HEK293T (cell line): ENCODE results near the gene MRPL52.

Experiments used
- CTCF ChIA-PET: fragments of 350-600 bp; formaldehyde crosslinking; extraction: SDS; loops from one replicate; lab custom pipeline; 2021; ENCODE audit warnings: antibody characterized with exemption, inconsistent platforms; lab: Yijun Ruan, JAX
- POLR2A ChIA-PET: fragments of 350-600 bp; formaldehyde crosslinking; extraction: SDS; loops from one replicate; lab custom pipeline; 2020; ENCODE audit warnings: antibody characterized with exemption, inconsistent platforms; lab: Yijun Ruan, JAX
- DNase-seq: peaks from one replicate; pipeline ENCODE4 v3.0.0; 2012; ENCODE audit warnings: mixed read lengths; ENCODE audit errors: extremely low spot score
- ARNT ChIP-seq: fragments of 450-650 bp; IDR thresholded peaks from 2 replicates; pipeline ENCODE4 v1.6.1; 2017; ENCODE audit warnings: mild to moderate bottlenecking
- BHLHE40 ChIP-seq: fragments of 450-650 bp; IDR thresholded peaks from 2 replicates; pipeline ENCODE4 v1.6.1; 2016; ENCODE audit warnings: mild to moderate bottlenecking, moderate library complexity, borderline replicate concordance
- CTBP1 ChIP-seq: fragments of 450-650 bp; IDR thresholded peaks from 2 replicates; pipeline ENCODE4 v1.6.1; 2016; ENCODE audit warnings: borderline replicate concordance
- ELF4 ChIP-seq: fragments of 450-650 bp; IDR thresholded peaks from 2 replicates; pipeline ENCODE4 v1.6.1; 2017; ENCODE audit warnings: antibody characterized with exemption
- FOXA1 ChIP-seq: fragments of 450-650 bp; IDR thresholded peaks from 2 replicates; pipeline ENCODE4 v1.6.1; 2016; ENCODE audit warnings: mild to moderate bottlenecking
- FOXK2 ChIP-seq: fragments of 450-650 bp; IDR thresholded peaks from 2 replicates; pipeline ENCODE4 v1.6.1; 2016; ENCODE audit warnings: mild to moderate bottlenecking
- FOXM1 ChIP-seq: fragments of 450-650 bp; IDR thresholded peaks from 2 replicates; pipeline ENCODE4 v1.6.1; 2017; ENCODE audit warnings: mild to moderate bottlenecking, borderline replicate concordance
- HDGF ChIP-seq: fragments of 450-650 bp; IDR thresholded peaks from 2 replicates; pipeline ENCODE4 v1.6.1; 2017; ENCODE audit warnings: antibody characterized with exemption, borderline replicate concordance
- L3MBTL2 ChIP-seq: fragments of 450-650 bp; conservative IDR thresholded peaks from 2 replicates; pipeline ENCODE4 v1.6.1; 2016; ENCODE audit warnings: mild to moderate bottlenecking
- LEF1 ChIP-seq: fragments of 450-650 bp; IDR thresholded peaks from 2 replicates; pipeline ENCODE4 v1.6.1; 2017; ENCODE audit warnings: mild to moderate bottlenecking, borderline replicate concordance
- NFRKB ChIP-seq: fragments of 450-650 bp; IDR thresholded peaks from 2 replicates; pipeline ENCODE4 v1.6.1; 2016; ENCODE audit warnings: mild to moderate bottlenecking, moderate library complexity
- SP1 ChIP-seq: fragments of 450-650 bp; IDR thresholded peaks from 2 replicates; pipeline ENCODE4 v1.6.1; 2017
- SUZ12 ChIP-seq: fragments of 450-650 bp; IDR thresholded peaks from 2 replicates; pipeline ENCODE4 v1.6.1; 2016; ENCODE audit warnings: mild to moderate bottlenecking
- TARDBP ChIP-seq: fragments of 450-650 bp; IDR thresholded peaks from 2 replicates; pipeline ENCODE4 v1.6.1; 2016
- ZNF384 ChIP-seq: fragments of 450-650 bp; IDR thresholded peaks from 2 replicates; pipeline ENCODE4 v1.6.1; 2016
- TF ChIP-seq, protein P1 (sequence below): fragments of 450-650 bp; IDR thresholded peaks from 2 replicates; pipeline ENCODE4 v1.6.1; 2016

Gene MRPL52

DNA sequence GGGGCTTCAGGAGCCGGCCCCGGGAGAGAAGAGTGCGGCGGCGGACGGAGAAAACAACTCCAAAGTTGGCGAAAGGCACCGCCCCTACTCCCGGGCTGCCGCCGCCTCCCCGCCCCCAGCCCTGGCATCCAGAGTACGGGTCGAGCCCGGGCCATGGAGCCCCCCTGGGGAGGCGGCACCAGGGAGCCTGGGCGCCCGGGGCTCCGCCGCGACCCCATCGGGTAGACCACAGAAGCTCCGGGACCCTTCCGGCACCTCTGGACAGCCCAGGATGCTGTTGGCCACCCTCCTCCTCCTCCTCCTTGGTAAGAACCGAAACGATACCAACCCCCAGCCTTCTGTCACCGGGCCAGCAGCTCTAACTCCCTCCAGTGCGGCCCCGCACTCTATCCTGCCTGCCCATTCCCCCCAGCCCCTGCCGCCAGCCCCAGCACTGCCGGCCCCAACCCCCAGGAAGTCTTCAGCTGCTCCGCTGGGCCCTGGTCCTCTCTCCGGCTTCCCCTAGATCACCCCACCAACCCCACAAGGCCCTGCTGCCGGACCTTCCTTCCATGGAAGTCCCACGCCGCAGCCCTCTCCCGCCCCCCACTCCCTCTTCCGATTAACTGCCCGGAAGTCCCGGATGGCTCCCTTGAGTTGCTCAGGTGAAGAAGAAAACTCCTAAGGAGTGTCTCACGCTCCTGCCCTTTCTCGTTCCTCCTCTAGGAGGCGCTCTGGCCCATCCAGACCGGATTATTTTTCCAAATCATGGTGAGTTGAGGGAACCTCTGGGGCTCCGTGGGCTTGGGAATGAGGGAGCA lies 42.5 kb downstream of the MRPL52 start:
- peak; percentile 82 for DNase-seq
- TF ChIP-seq SUZ12 (no peak), ZNF384 (no peak), ARNT (no peak), FOXA1 (no peak), TARDBP (no peak), L3MBTL2 (no peak), FOXM1 (no peak), ELF4 (no peak), LEF1 (no peak), CTBP1 (no peak), FOXK2 (no peak), HDGF (no peak), NFRKB (no peak), BHLHE40 (no peak)
- TF ChIP-seq, protein P1, sequence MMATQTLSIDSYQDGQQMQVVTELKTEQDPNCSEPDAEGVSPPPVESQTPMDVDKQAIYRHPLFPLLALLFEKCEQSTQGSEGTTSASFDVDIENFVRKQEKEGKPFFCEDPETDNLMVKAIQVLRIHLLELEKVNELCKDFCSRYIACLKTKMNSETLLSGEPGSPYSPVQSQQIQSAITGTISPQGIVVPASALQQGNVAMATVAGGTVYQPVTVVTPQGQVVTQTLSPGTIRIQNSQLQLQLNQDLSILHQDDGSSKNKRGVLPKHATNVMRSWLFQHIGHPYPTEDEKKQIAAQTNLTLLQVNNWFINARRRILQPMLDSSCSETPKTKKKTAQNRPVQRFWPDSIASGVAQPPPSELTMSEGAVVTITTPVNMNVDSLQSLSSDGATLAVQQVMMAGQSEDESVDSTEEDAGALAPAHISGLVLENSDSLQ = no peak
- CTCF ChIA-PET = interaction anchor here (0.5 to 3.6 kb wide), 14 partner anchors 9 to 89 kb away, joined by 3 to 30 read pairs (median 4); partner anchors contain the start of genes HAUS4 and REM2
- POLR2A ChIA-PET = interaction anchor here (0.9 to 4.3 kb wide), 7 partner anchors 10 to 106 kb away, joined by 3 to 37 read pairs (median 5); partner anchors contain the start of genes OXA1L and REM2

DNA sequence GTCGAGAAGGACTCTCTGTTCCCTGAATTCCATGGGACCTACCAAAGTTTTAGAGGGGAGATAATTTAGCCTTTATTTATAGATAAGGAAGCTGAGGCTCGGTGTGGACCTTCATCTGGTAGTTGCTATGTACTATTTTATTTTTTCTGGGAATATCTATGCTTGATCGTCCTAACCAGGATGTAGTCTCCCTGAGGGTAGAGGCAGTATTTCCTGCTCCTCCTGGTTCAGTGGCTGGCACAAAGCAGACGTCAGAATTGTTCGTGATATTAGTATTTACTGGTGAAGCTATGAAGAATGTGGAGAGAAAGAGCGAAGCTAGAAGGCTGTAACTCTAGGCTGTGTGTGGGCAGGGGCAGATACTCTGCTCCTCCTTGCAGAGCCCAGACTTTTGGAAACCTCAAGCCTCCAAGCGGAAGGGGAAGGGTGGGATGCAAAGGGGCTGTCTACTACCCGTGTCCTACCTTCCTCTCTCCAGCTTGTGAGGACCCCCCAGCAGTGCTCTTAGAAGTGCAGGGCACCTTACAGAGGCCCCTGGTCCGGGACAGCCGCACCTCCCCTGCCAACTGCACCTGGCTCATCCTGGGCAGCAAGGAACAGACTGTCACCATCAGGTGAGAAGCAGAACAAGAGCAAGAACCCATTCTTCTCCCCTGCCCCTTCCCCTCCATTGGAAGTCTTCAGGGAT lies 43.3 kb downstream of the MRPL52 start:
- no peak for TF ChIP-seq SP1
- TF ChIP-seq TARDBP = no peak
- no peak for TF ChIP-seq SUZ12
- no peak for TF ChIP-seq ELF4
- TF ChIP-seq CTBP1 = no peak
- TF ChIP-seq L3MBTL2 = no peak
- CTCF ChIA-PET = interaction anchor here (0.5 to 3.6 kb wide), 14 partner anchors 8 to 1801 kb away, joined by 3 to 30 read pairs (median 4); partner anchors contain the start of genes HAUS4 and REM2
- POLR2A ChIA-PET = interaction anchor here (1.7 to 4.3 kb wide), 4 partner anchors 9 to 107 kb away, joined by 4 to 37 read pairs (median 12); partner anchors contain the start of genes OXA1L and REM2
- DNase-seq = no peak

GRCh38 chr14:22875003-22875747 lies 45.5 kb downstream of the MRPL52 start:
- TF ChIP-seq, protein P1 = no peak
- no peak for TF ChIP-seq HDGF
- no peak for DNase-seq
- CTCF ChIA-PET = no interaction called here
- POLR2A ChIA-PET = interaction anchor here (1.2 kb wide), 1 partner anchor 9 kb away, joined by 3 read pairs; no protein-coding TSS in a partner anchor

GRCh38 chr14:22875748-22876319 lies 46.1 kb downstream of the MRPL52 start:
- POLR2A ChIA-PET = interaction anchor here (1.2 kb wide), 1 partner anchor 9 kb away, joined by 3 read pairs; no protein-coding TSS in a partner anchor
- no peak for DNase-seq
- TF ChIP-seq FOXK2 (no peak), SUZ12 (no peak), TARDBP (no peak), BHLHE40 (no peak), ARNT (no peak), FOXM1 (no peak), ELF4 (no peak), SP1 (no peak), CTBP1 (no peak), ZNF384 (no peak), NFRKB (no peak), L3MBTL2 (no peak), HDGF (no peak), LEF1 (no peak), FOXA1 (no peak)
- TF ChIP-seq, protein P1 = no peak
- CTCF ChIA-PET = no interaction called here

DNA sequence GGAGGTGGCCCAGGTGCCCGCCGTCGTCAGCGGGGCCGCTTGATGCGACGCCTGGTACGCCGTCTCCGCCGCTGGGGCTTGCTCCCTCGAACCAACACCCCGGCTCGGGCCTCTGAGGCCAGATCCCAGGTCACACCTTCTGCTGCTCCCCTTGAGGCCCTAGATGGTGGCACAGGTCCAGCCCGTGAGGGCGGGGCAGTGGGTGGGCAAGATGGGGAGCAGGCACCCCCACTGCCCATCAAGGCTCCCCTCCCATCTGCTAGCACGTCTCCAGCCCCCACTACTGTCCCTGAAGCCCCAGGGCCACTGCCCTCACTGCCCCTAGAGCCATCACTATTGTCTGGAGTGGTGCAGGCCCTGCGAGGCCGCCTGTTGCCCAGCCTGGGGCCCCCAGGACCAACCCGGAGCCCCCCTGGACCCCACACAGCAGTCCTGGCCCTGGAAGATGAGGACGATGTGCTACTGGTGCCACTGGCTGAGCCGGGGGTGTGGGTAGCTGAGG lies 47.4 kb downstream of the MRPL52 start:
- CTCF ChIA-PET = no interaction called here
- no peak for TF ChIP-seq HDGF
- no peak for TF ChIP-seq LEF1
- TF ChIP-seq, protein P1 = no peak
- TF ChIP-seq CTBP1 = no peak
- TF ChIP-seq SP1 = no peak
- no peak for TF ChIP-seq SUZ12
- no peak for TF ChIP-seq ELF4
- TF ChIP-seq BHLHE40 = no peak
- TF ChIP-seq ZNF384 = no peak
- no peak for TF ChIP-seq FOXM1
- TF ChIP-seq FOXA1 = no peak
- TF ChIP-seq TARDBP = no peak
- no peak for TF ChIP-seq ARNT
- TF ChIP-seq FOXK2 = no peak
- POLR2A ChIA-PET = interaction anchor here (1.2 kb wide), 1 partner anchor 9 kb away, joined by 3 read pairs; no protein-coding TSS in a partner anchor
- no peak for DNase-seq
